Gastrocnemius medialis (tissue), 4 donors: ENCODE results near the gene IMMT. TPM values are rescaled to one million over a fixed set of nuclear protein-coding genes. Genes with fewer than 3 reads are reported as not detected.

Experiments
- ATAC-seq, 2 donors: fragments of 150-250 bp; one replicate each; pipeline ENCODE4 v1.9.1; 2016
- DNase-seq, 2 donors: peaks; one replicate each; pipeline ENCODE4 v3.0.0-alpha.2; 2019
- H3K27ac ChIP-seq, 4 donors: fragments of 200-600 bp; sonication (generic); 1 replicate in 1 of 4; 2 replicates in 3 of 4; pipeline ENCODE4 v1.5.1; 2016 to 2018; ENCODE audit warnings: mild to moderate bottlenecking in 2 of 4, moderate library complexity in 1 of 4
- H3K27me3 ChIP-seq, 3 donors: fragments of 200-600 bp; sonication (generic) in 2 of 3; 1 replicate in 1 of 3; 2 replicates in 2 of 3; pipeline versions ENCODE4 v1.5.1 to v1.6.0; 2016 to 2019; ENCODE audit warnings: mild to moderate bottlenecking in 1 of 3, moderate library complexity in 1 of 3
- H3K36me3 ChIP-seq, 2 donors: fragments of 200-600 bp; sonication (generic) in 1 of 2; one replicate each; pipeline ENCODE4 v1.5.1; 2017 to 2018
- H3K4me1 ChIP-seq, 2 donors: fragments of 200-600 bp; sonication (generic) in 1 of 2; one replicate each; pipeline ENCODE4 v1.5.1; 2016 to 2017; ENCODE audit warnings: mild to moderate bottlenecking in 2 of 2
- H3K4me3 ChIP-seq, 4 donors: fragments of 200-600 bp; sonication (generic) in 3 of 4; 1 replicate in 1 of 4; 2 replicates in 3 of 4; pipeline ENCODE4 v1.5.1; 2016 to 2019; ENCODE audit warnings: mild to moderate bottlenecking in 2 of 4
- H3K9me3 ChIP-seq, 3 donors: fragments of 200-600 bp; sonication (generic) in 2 of 3; 1 replicate in 1 of 3; 2 replicates in 2 of 3; pipeline ENCODE4 v1.5.1; 2016 to 2019
- CTCF ChIP-seq, 5 experiments: fragments of 450-650 bp in 3 of 5; fragments of 200-600 bp in 2 of 5; sonication (generic) in 2 of 5; IDR thresholded peaks in 4 of 5; conservative IDR thresholded peaks in 1 of 5; 1 replicate in 4 of 5; 2 replicates in 1 of 5; pipeline ENCODE4 v1.5.1; 2016 to 2019; ENCODE audit warnings: antibody characterized with exemption in 5 of 5, mild to moderate bottlenecking in 3 of 5, moderate library complexity in 3 of 5
- POLR2A ChIP-seq, 2 donors: fragments of 450-650 bp; IDR thresholded peaks; one replicate each; pipeline ENCODE4 v1.6.1; 2017; ENCODE audit warnings: antibody characterized with exemption in 2 of 2, mild to moderate bottlenecking in 2 of 2, moderate library complexity in 2 of 2
- in situ Hi-C, 4 donors: fragments of 200-750 bp; cut with MboI; loops; one replicate each; pipeline versions ENCODE4 v1.15.0 to v1.8.0; 2017; ENCODE audit warnings: low sequenced_read_pairs in 4 of 4
- intact Hi-C: fragments of 100-400 bp; cut with DNase I; formaldehyde crosslinking; loops from one replicate; pipeline ENCODE4 v1.15.1; 2023; ENCODE audit warnings: low total_unique reads
- total RNA-seq, 4 donors: library from RNA; depleted of rRNA; stranded (reverse); fragments of >200 nt; gene quantifications; one replicate each; pipeline versions ENCODE4 v1.1.0 to v1.2.3, GENCODE V29; 2016

IMMT gene
- total RNA-seq, 4 donors from 2014 or later = 83.5 to 153 (median 127) TPM

- TF ChIP-seq CTCF (IDR thresholded peaks at IDR 0.05 in 4 of 5, conservative IDR thresholded peaks at IDR 0.05 in 1 of 5) (no peak), POLR2A (IDR thresholded peaks at IDR 0.05) (no peak)
- no peak overlapping the region for H3K4me3 ChIP-seq
- no peaks in the 10 kb centered on the region for H3K27me3 ChIP-seq
- DNase-seq (no peak), ATAC-seq (peak in 1 of 2 donors; percentile 91)
- H3K9me3 ChIP-seq = no peaks in the 10 kb centered on the region
- no peaks in the 10 kb centered on the region for H3K36me3 ChIP-seq
- H3K4me1 ChIP-seq = peaks cover 7 to 13% of the 10 kb centered on the region in 2 donors
- in situ Hi-C loops (loop anchor here in 1 of 4 donors (10.0 kb wide), 1 partner anchor 129 kb away; no protein-coding TSS in a partner anchor), intact Hi-C loops (no loop called here)
- H3K27ac ChIP-seq = peak overlapping the region in 3 of 4 donors; percentile 23 to 66 (median 31)
Measured at GRCh38 chr2:86235196-86235980, 40.1 kb upstream of the IMMT start.

- intact Hi-C loops = no loop called here
- H3K27me3 ChIP-seq = no peaks in the 10 kb centered on the region
- no peak for ATAC-seq
- TF ChIP-seq CTCF (IDR thresholded peaks at IDR 0.05 in 4 of 5, conservative IDR thresholded peaks at IDR 0.05 in 1 of 5) (no peak), POLR2A (IDR thresholded peaks at IDR 0.05) (no peak)
- no peak for DNase-seq
- H3K36me3 ChIP-seq = no peaks in the 10 kb centered on the region
- no peaks in the 10 kb centered on the region for H3K9me3 ChIP-seq
- in situ Hi-C loops = loop anchor here in 1 of 4 donors (10.0 kb wide), 1 partner anchor 130 kb away; no protein-coding TSS in a partner anchor
- H3K4me1 ChIP-seq = peaks cover 7 to 13% of the 10 kb centered on the region in 2 donors
- H3K4me3 ChIP-seq = no peak overlapping the region
- H3K27ac ChIP-seq = peak overlapping the region in 1 of 4 donors; percentile 66
Measured at GRCh38 chr2:86234563-86235131, 39.4 kb upstream of the IMMT start.

GRCh38 chr2:86233436-86233835 is 38.2 kb upstream of the IMMT start:
- no peaks in the 10 kb centered on the region for H3K27me3 ChIP-seq
- H3K4me3 ChIP-seq = no peak overlapping the region
- in situ Hi-C loops (loop anchor here in 1 of 4 donors (10.0 kb wide), 1 partner anchor 131 kb away; no protein-coding TSS in a partner anchor), intact Hi-C loops (no loop called here)
- peaks cover 7 to 13% of the 10 kb centered on the region in 2 donors for H3K4me1 ChIP-seq
- TF ChIP-seq POLR2A (IDR thresholded peaks at IDR 0.05) (no peak), CTCF (IDR thresholded peaks at IDR 0.05 in 4 of 5, conservative IDR thresholded peaks at IDR 0.05 in 1 of 5) (no peak)
- DNase-seq (no peak), ATAC-seq (no peak)
- no peaks in the 10 kb centered on the region for H3K9me3 ChIP-seq
- H3K36me3 ChIP-seq = no peaks in the 10 kb centered on the region
- H3K27ac ChIP-seq = no peak overlapping the region

- intact Hi-C loops (no loop called here), in situ Hi-C loops (loop anchor here in 1 of 4 donors (10.0 kb wide), 1 partner anchor 132 kb away; no protein-coding TSS in a partner anchor)
- DNase-seq = no peak
- ATAC-seq = no peak
- H3K27me3 ChIP-seq = no peaks in the 10 kb centered on the region
- no peak overlapping the region for H3K4me3 ChIP-seq
- H3K4me1 ChIP-seq = peaks cover 7 to 13% of the 10 kb centered on the region in 2 donors
- TF ChIP-seq POLR2A (IDR thresholded peaks at IDR 0.05) (no peak), CTCF (IDR thresholded peaks at IDR 0.05 in 4 of 5, conservative IDR thresholded peaks at IDR 0.05 in 1 of 5) (no peak)
- H3K36me3 ChIP-seq = no peaks in the 10 kb centered on the region
- no peaks in the 10 kb centered on the region for H3K9me3 ChIP-seq
- H3K27ac ChIP-seq = no peak overlapping the region
Measured at GRCh38 chr2:86232910-86233309, 37.6 kb upstream of the IMMT start.
